Activated CD4-positive, alpha-beta T cell treated with anti-CD3 and anti-CD28 coated beads, Interleukin-2, amount 10 ng/mL, durations not matched to agents 24 days and 14 days (primary cell): ENCODE results near the gene VCPKMT. TPM values are rescaled to one million over a fixed set of nuclear protein-coding genes. Genes with fewer than 3 reads are reported as not detected.

ENCODE experiments used
- total RNA-seq: library from RNA; stranded (reverse); gene quantifications from 2 replicates; pipeline ENCODE4 v1.2.3, GENCODE V29; 2022

Gene VCPKMT
- total RNA-seq, 1 donor from 2014 or later, result 14.3 TPM

Other genes starting within 250 kb of the VCPKMT start
- gene ARF6, start 223.5 kb downstream of the VCPKMT start, total RNA-seq, result 154 and 160 TPM in 2 replicates
- 17.7 and 17.8 TPM in 2 replicates for gene SOS2, start 115.0 kb upstream of the VCPKMT start, total RNA-seq
- 16.8 and 18.0 TPM in 2 replicates for gene L2HGDH, start 195.7 kb upstream of the VCPKMT start, total RNA-seq
- gene DMAC2L, start 195.8 kb upstream of the VCPKMT start, total RNA-seq, result 16.3 and 18.8 TPM in 2 replicates